Progenitor cell of endocrine pancreas (in vitro differentiated cells): Measurements from ENCODE around the gene TEX29. TPM values are rescaled to one million over a fixed set of nuclear protein-coding genes. Genes with fewer than 3 reads are reported as not detected.

ENCODE experiments used
- DNase-seq: peaks from one replicate; pipeline ENCODE4 v3.0.0; 2021; ENCODE audit warnings: low spot score; ENCODE audit not compliant: unreplicated experiment
- H3K27ac Mint-ChIP-seq: 2 replicates; pipeline ENCODE4 v1.8.0; 2021; ENCODE audit warnings: mild to moderate bottlenecking, moderate library complexity, mixed read lengths
- H3K27me3 Mint-ChIP-seq: 2 replicates; pipeline ENCODE4 v1.8.0; 2021; ENCODE audit warnings: mixed read lengths
- H3K36me3 Mint-ChIP-seq: 2 replicates; pipeline ENCODE4 v1.8.0; 2022; ENCODE audit warnings: mixed read lengths; ENCODE audit not compliant: insufficient read depth
- H3K4me1 Mint-ChIP-seq: 2 replicates; pipeline ENCODE4 v1.8.0; 2021; ENCODE audit warnings: low read depth, mixed read lengths
- H3K4me3 Mint-ChIP-seq: 2 replicates; pipeline ENCODE4 v1.8.0; 2021; ENCODE audit warnings: low read depth, mild to moderate bottlenecking, moderate library complexity, mixed read lengths
- H3K9me3 Mint-ChIP-seq: 2 replicates; pipeline ENCODE4 v1.8.0; 2021; ENCODE audit warnings: low read depth, mixed read lengths
- CTCF ChIP-seq: fragments of 200-600 bp; sonication (generic); IDR thresholded peaks from one replicate; pipeline ENCODE4 v1.5.0; 2021; ENCODE audit warnings: antibody characterized with exemption, mild to moderate bottlenecking; ENCODE audit not compliant: unreplicated experiment
- long read RNA-seq: library from polyadenylated mRNA; unstranded; transcript quantifications from one replicate; pipeline ENCODE4 v2.0.0, GENCODE V29; 2020
- total RNA-seq: library from RNA; stranded (reverse); gene quantifications from 2 replicates; pipeline ENCODE4 v1.2.1, GENCODE V29; 2021

Gene TEX29
- total RNA-seq: 0.43 and 0.44 TPM in 2 replicates
- long read RNA-seq: 0 reads

GRCh38 chr13:111319998-111320911 lies at the start of gene TEX29:
Gene TEX29, plus strand, starts transcription at chr13:111320642. Its CDS starts 249 bp downstream, at chr13:111320891.
- no peak within 1 kb of the TSS for H3K4me3 Mint-ChIP-seq
- no peaks in the 10 kb centered on the region for H3K9me3 Mint-ChIP-seq
- H3K27ac Mint-ChIP-seq: peak within 1 kb of the TSS; percentile 11
- H3K36me3 Mint-ChIP-seq: peaks cover 2% of the 10 kb centered on the region
- DNase-seq: no peak
- H3K4me1 Mint-ChIP-seq: no peaks in the 10 kb centered on the region
- H3K27me3 Mint-ChIP-seq: no peaks in the 10 kb centered on the region
- no peak for TF ChIP-seq CTCF

- H3K36me3 Mint-ChIP-seq: peaks cover 16% of the 10 kb centered on the region
- no peak for TF ChIP-seq CTCF
- H3K9me3 Mint-ChIP-seq: no peaks in the 10 kb centered on the region
- DNase-seq: no peak
- no peaks in the 10 kb centered on the region for H3K4me1 Mint-ChIP-seq
- H3K4me3 Mint-ChIP-seq: no peak overlapping the region
- H3K27me3 Mint-ChIP-seq: no peaks in the 10 kb centered on the region
- H3K27ac Mint-ChIP-seq: no peak overlapping the region
Observed at GRCh38 chr13:111270765-111271698, 49.4 kb upstream of the TEX29 start.

GRCh38 chr13:111272117-111272516 lies 48.3 kb upstream of the TEX29 start:
- H3K36me3 Mint-ChIP-seq: peaks cover 14% of the 10 kb centered on the region
- no peaks in the 10 kb centered on the region for H3K9me3 Mint-ChIP-seq
- no peaks in the 10 kb centered on the region for H3K27me3 Mint-ChIP-seq
- no peaks in the 10 kb centered on the region for H3K4me1 Mint-ChIP-seq
- no peak overlapping the region for H3K27ac Mint-ChIP-seq
- TF ChIP-seq CTCF: no peak
- H3K4me3 Mint-ChIP-seq: no peak overlapping the region
- DNase-seq: no peak

GRCh38 chr13:111275382-111275781 lies 45.1 kb upstream of the TEX29 start:
- Mint-ChIP-seq H3K27ac (no peak overlapping the region), H3K27me3 (no peaks in the 10 kb centered on the region), H3K36me3 (peaks cover 18% of the 10 kb centered on the region), H3K4me1 (no peaks in the 10 kb centered on the region), H3K4me3 (no peak overlapping the region), H3K9me3 (no peaks in the 10 kb centered on the region)
- DNase-seq: no peak
- no peak for TF ChIP-seq CTCF

- no peak overlapping the region for H3K4me3 Mint-ChIP-seq
- no peaks in the 10 kb centered on the region for H3K27me3 Mint-ChIP-seq
- H3K4me1 Mint-ChIP-seq: peaks cover 2% of the 10 kb centered on the region
- no peaks in the 10 kb centered on the region for H3K9me3 Mint-ChIP-seq
- no peak for TF ChIP-seq CTCF
- DNase-seq: no peak
- H3K36me3 Mint-ChIP-seq: peaks cover 17% of the 10 kb centered on the region
- H3K27ac Mint-ChIP-seq: no peak overlapping the region
Observed at GRCh38 chr13:111275995-111276618, 44.3 kb upstream of the TEX29 start.
